D341Med (cell line): ENCODE data around the gene SF1.

ENCODE experiments used
- DNase-seq: peaks from one replicate; pipeline ENCODE4 v3.0.0; 2012; ENCODE audit warnings: low spot score

SF1 gene

DNA sequence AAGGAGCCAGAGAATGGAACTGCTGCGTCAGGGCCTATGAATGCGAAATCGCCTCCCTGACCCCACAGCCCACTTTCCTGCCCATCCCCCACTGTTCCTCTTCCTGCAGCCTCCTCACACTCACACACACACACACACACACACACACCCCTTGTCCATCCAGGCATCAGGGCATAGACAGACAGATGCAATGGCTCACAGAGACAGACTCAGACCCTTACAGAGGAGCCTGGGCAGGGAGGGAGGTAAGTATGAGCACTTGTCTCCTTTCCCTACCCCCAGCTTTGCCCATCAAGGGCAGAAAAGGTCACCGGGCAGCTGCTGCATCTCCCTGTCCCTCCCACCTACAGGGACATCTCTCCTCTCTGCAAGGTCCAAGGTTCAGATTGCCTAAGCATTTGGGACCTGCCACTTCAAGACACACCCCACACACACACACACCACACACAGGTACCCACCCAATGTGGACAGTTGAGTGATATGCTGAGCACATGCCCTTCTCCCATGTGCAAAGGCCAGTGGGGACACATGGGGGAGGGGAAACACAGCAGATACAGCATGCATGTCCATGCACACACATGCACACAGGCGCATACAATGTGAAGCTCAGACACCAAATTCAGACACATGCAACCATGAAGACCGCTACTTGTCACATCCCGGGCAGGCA lies 53.3 kb downstream of the SF1 start:
- DNase-seq, result no peak

- DNase-seq, result no peak
These were observed 54.2 kb downstream of the SF1 start for GRCh38 chr11:64723907-64724862.

DNA sequence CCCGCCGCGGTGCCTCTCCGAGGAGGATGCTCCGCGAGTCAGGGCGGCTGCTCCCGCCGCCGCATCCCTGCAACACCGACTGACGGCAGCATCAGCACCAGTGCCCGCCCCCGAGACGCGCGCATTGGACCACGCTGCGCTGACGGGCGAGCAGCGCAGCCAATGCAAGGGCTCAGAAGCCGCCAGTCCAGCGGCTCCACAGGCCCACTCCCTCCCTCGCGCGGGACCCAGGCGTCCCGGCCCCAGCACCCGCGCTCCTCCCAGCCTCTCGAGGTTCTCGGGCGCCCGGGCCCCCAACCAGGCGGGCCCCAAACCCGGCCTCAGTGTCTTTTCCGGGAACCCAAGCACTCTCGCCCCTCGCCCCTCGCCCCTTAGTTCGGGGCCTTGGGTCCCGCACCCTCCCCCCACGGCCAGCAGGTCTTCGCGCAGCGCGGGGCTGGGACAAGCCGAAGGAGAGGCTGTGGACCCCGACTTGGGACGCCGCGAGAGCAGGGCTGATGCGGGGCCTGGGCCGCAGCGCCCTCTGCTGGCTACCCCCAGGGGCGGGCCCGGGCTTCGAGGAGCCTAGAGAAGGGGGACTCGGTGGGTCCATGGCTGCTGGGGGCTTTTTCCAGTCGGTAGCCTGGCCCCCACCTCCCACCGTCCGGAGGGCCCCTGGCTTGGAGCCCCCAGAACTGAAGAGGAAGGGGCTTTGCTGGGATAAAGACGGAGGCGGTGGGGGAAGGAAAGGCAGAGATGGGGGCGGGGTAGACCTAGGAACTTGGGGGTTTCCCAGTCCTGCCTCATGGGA lies 55.0 kb downstream of the SF1 start, which contains the start of gene NRXN2:
Gene NRXN2 (minus strand): TSS at position 81 of the 790 bp plus-strand sequence. CDS start 9,498 bp downstream, outside the sequence.
- DNase-seq, result peak; percentile 94

GRCh38 chr11:64722141-64723065 lies 55.9 kb downstream of the SF1 start:
- no peak for DNase-seq

- DNase-seq, result no peak
These were observed 57.0 kb downstream of the SF1 start for GRCh38 chr11:64721359-64721699.

DNA sequence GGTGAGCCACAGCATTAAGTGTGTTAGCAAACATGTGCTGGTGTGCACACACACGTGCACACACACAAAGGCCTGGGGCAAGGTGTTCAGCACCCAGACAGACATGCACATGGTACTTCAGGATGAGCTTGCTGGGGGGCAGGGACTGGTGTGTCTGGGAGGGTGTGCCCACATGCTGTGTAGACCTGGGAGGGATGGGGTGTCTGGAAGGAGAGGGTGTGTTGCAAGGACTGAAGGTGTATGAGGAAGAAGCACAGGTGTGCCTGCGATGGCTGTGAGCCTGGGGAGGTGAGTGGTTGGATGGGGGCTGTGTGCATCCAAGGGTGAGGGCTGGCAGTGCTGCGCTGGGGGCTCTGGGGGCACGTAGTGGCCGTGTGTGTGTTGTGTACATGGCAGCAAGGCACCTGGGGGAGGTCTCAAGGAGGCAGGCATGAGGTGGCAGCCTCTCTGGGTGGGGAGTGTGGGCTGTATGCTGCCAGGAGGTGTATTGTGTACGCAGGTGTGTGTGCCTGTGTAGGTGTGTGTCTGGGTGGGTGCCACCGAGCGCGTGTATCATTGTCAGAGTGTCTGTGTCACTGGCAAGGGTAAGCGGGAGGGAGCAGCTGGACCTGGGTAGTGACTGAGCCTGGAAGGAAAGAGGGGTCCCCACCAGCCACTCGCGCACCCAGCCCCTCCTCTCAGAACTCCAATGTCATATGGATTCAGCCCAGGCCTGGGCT lies 57.5 kb downstream of the SF1 start:
- no peak for DNase-seq

- no peak for DNase-seq
These were observed 58.2 kb downstream of the SF1 start for GRCh38 chr11:64720167-64720566.

GRCh38 chr11:64719406-64719805 lies 58.9 kb downstream of the SF1 start:
- DNase-seq, result no peak

DNA sequence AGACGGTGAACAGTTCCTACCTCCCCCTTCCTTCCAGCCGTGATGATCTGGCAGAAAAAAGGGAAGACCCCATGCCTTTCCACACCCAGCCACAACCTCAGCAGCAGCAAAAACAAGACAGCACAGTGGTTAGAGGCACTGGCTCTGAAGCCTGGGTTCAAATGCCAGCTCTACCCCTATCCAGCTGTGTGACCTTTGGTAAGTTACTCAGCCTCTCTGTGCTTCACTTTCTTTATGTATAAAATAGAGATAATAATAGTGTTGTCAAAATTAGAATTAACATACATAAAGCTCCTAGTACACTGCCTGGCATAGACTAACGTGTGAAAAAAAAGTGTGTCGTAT lies 59.6 kb downstream of the SF1 start:
- no peak for DNase-seq

- DNase-seq, result no peak
These were observed 60.1 kb downstream of the SF1 start for GRCh38 chr11:64718084-64718779.

DNA sequence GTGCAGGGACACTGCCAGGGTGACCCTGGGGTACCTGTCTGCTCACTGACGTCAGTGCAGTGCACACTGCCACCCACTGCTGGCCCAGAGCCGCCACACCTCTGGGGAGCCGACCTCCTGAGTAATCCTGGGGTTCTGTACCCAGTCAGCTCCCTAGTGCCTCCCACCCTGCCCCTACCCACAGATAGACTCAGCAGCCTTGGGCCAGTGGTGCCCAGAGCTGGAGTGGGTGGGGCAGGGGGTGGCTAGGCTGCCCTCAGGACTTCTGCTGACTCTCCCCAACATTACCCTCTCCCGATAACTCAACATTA lies 61.1 kb downstream of the SF1 start:
- no peak for DNase-seq

DNA sequence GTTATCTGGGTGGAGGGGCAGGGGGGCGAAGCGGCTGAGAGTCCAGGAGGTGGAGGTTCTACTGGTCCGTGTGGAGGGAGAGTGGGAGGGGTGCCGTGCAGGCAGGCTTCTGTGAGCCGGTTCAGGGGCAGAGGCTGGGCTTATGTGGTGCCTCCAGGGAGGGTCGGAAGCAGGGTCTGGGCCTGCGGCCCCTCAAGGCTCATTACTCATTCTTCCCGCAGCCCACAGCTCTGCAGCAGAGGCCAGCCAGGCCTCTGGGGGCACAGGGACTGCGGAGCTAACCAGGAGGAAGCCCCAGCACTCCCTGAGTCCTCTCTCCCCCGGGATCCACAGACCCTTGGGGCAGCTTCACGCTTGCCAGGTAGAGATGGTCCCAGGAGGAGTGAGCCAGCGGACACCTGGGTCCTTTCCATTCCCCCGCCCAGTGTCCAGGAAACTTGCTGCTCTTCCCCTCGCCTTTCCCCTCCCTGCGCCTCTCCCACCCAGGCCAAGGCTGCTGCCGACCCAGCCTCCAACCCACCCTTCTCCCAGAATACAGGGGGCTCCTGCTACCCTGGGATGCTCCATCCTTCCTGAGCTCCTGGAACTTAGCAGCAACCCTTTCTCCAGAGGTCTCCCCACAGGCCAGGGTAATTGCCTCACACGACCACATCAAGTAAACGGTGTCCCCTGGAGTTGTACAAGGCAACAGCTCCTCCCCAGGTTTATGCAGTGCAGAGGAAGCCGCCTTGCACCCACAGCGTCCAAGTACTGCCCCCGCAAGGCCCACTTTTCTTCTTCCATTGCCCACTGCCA lies 61.7 kb downstream of the SF1 start:
- no peak for DNase-seq

GRCh38 chr11:64715756-64716472 lies 62.4 kb downstream of the SF1 start:
- DNase-seq, result no peak

- DNase-seq, result no peak
These were observed 63.2 kb downstream of the SF1 start for GRCh38 chr11:64715110-64715509.

DNA sequence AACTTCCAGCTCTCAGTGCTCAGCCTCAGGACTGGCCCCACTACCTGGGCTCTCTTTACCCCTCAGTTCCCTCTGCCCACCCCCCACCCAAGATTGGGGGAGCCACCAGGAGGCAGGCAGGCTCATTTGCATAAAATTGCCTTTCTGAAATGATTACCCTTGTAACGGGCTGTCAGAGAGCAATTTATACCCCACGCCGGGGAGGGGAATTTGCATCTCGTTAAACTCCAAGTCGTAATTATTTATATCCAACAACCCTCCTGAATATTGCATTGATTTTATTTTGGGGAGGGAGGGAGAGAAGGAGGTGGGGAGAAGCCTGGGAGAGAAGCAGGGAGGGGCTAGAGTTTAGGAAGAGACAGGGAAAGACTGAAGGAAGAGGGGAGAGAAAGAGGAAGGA lies 63.7 kb downstream of the SF1 start:
- no peak for DNase-seq
